Skin epidermis (tissue), 12 donors: ENCODE results near the gene LDLRAD1.
"Not testable (repeated sequence)": the region's sequence is repeated elsewhere in the genome, so short reads cannot be mapped to it uniquely, and the experiment has no call there.

ENCODE experiments used
- H3K27ac ChIP-seq, 21 experiments: fragments of 200-600 bp; sonication (generic) in 11 of 21; one replicate each; pipeline ENCODE4 v1.5.0; 2020; ENCODE audit warnings: mild to moderate bottlenecking in 3 of 21, inconsistent platforms in 2 of 21, moderate library complexity in 2 of 21
- H3K4me3 ChIP-seq, 7 experiments: fragments of 200-600 bp; sonication (generic) in 2 of 7; one replicate each; pipeline ENCODE4 v1.5.0; 2020; ENCODE audit warnings: inconsistent platforms in 2 of 7, mild to moderate bottlenecking in 2 of 7, moderate library complexity in 1 of 7

LDLRAD1 gene

GRCh38 chr1:54017979-54018378 lies at the start of gene LDLRAD1:
TSS of gene LDLRAD1 (minus strand) at chr1:54018186. CDS start at chr1:54018112, 74 bp downstream.
- peak within 1 kb of the TSS in 1 of 21 experiments; percentile 17 for H3K27ac ChIP-seq
- H3K4me3 ChIP-seq = no peak within 1 kb of the TSS

- H3K4me3 ChIP-seq = no peak overlapping the region
- H3K27ac ChIP-seq = no peak overlapping the region
These were observed 46.3 kb upstream of the LDLRAD1 start for GRCh38 chr1:54064299-54064698.

- Histone ChIP-seq H3K27ac (peak overlapping the region in 14 of 21 experiments; percentile 89 to 99 (median 96)), H3K4me3 (peak overlapping the region; percentile 67 to 99 (median 93))
These were observed 36.4 kb upstream of the LDLRAD1 start for GRCh38 chr1:54054438-54054749.

- H3K27ac ChIP-seq = peak overlapping the region; percentile 58 to 99 (median 95)
These were observed 35.9 kb upstream of the LDLRAD1 start for GRCh38 chr1:54053745-54054437.

GRCh38 chr1:54052934-54053744 lies 35.2 kb upstream of the LDLRAD1 start, which contains the start of the genes TCEANC2 and TMEM59:
TSS of gene TCEANC2 (plus strand) at chr1:54053608. CDS start at chr1:54054423, 815 bp downstream.
TSS of gene TMEM59 (minus strand) at chr1:54053204. CDS start at chr1:54053188, 16 bp downstream.
- H3K4me3 ChIP-seq = peak within 1 kb of the TSS; percentile 67 to 99 (median 93)
- peak within 1 kb of the TSS; percentile 81 to 99 (median 96) for H3K27ac ChIP-seq

More at GRCh38 chr1:54053745-54054437, 35.9 kb upstream of the LDLRAD1 start:
- peak overlapping the region; percentile 67 to 99 (median 93) for H3K4me3 ChIP-seq

GRCh38 chr1:54052431-54052933 lies 34.5 kb upstream of the LDLRAD1 start:
- H3K27ac ChIP-seq = peak overlapping the region; percentile 81 to 99 (median 96)
- H3K4me3 ChIP-seq = peak overlapping the region; percentile 67 to 99 (median 93)

- Histone ChIP-seq H3K4me3 (peak overlapping the region; percentile 67 to 99 (median 93)), H3K27ac (peak overlapping the region in 20 of 21 experiments; percentile 81 to 99 (median 96))
These were observed 34.0 kb upstream of the LDLRAD1 start for GRCh38 chr1:54051933-54052430.

- not testable (repeated sequence) for H3K4me3 ChIP-seq, H3K27ac ChIP-seq
These were observed 32.4 kb upstream of the LDLRAD1 start for GRCh38 chr1:54050435-54050834.

GRCh38 chr1:54047384-54048305 lies 29.7 kb upstream of the LDLRAD1 start:
- H3K27ac ChIP-seq = no peak overlapping the region

GRCh38 chr1:54046671-54047383 lies 28.8 kb upstream of the LDLRAD1 start:
- no peak overlapping the region for H3K4me3 ChIP-seq
- no peak overlapping the region for H3K27ac ChIP-seq

More at GRCh38 chr1:54047384-54048305, 29.7 kb upstream of the LDLRAD1 start:
- H3K4me3 ChIP-seq = no peak overlapping the region

GRCh38 chr1:54045496-54045895 lies 27.5 kb upstream of the LDLRAD1 start:
- Histone ChIP-seq H3K4me3 (no peak overlapping the region), H3K27ac (no peak overlapping the region)

- Histone ChIP-seq H3K4me3 (no peak overlapping the region), H3K27ac (no peak overlapping the region)
These were observed 23.8 kb upstream of the LDLRAD1 start for GRCh38 chr1:54041806-54042205.

GRCh38 chr1:54037476-54037875 lies 19.5 kb upstream of the LDLRAD1 start:
- Histone ChIP-seq H3K27ac (no peak overlapping the region), H3K4me3 (no peak overlapping the region)

GRCh38 chr1:54028306-54029251 lies 10.6 kb upstream of the LDLRAD1 start:
- no peak overlapping the region for H3K4me3 ChIP-seq
- H3K27ac ChIP-seq = no peak overlapping the region

- H3K27ac ChIP-seq = no peak overlapping the region
- H3K4me3 ChIP-seq = no peak overlapping the region
These were observed 9.9 kb upstream of the LDLRAD1 start for GRCh38 chr1:54027848-54028247.

GRCh38 chr1:54024811-54025210 lies 6.8 kb upstream of the LDLRAD1 start:
- not testable (repeated sequence) for H3K4me3 ChIP-seq, H3K27ac ChIP-seq

- no peak overlapping the region for H3K4me3 ChIP-seq
These were observed 6.4 kb upstream of the LDLRAD1 start for GRCh38 chr1:54024358-54024757.

More at GRCh38 chr1:54024358-54024757, 6.4 kb upstream of the LDLRAD1 start:
- no peak overlapping the region for H3K27ac ChIP-seq
